Mesendoderm (in vitro differentiated cells): Measurements from ENCODE around the gene MLNR. TPM values are rescaled to one million over a fixed set of nuclear protein-coding genes. Genes with fewer than 3 reads are reported as not detected.

Experiments
- DNase-seq: peaks from one replicate; pipeline ENCODE4 v3.0.0; 2013
- H2AK5ac ChIP-seq: 2 replicates; pipeline ENCODE4 v1.6.1; 2013; ENCODE audit warnings: low read length, inconsistent platforms
- H2BK120ac ChIP-seq: 2 replicates; pipeline ENCODE4 v1.6.1; 2013; ENCODE audit warnings: low read depth, mild to moderate bottlenecking, low read length, moderate library complexity, mixed read lengths
- H2BK15ac ChIP-seq: replicated peaks from 2 replicates; pipeline ENCODE4 v1.6.1; 2013; ENCODE audit warnings: low read depth, mild to moderate bottlenecking, moderate library complexity
- H2BK5ac ChIP-seq: 2 replicates; pipeline ENCODE4 v1.6.1; 2013; ENCODE audit warnings: low read length, inconsistent platforms
- H3K18ac ChIP-seq: 2 replicates; pipeline ENCODE4 v1.6.1; 2013; ENCODE audit warnings: mild to moderate bottlenecking, low read length, mixed read lengths
- H3K23ac ChIP-seq: one replicate; pipeline ENCODE4 v1.6.1; 2013; ENCODE audit warnings: low read length
- H3K27ac ChIP-seq: 2 replicates; pipeline ENCODE4 v1.5.1; 2013; ENCODE audit warnings: low read depth, mild to moderate bottlenecking, inconsistent platforms, low read length, moderate library complexity
- H3K27me3 ChIP-seq: 2 replicates; pipeline ENCODE4 v1.6.1; 2013; ENCODE audit warnings: low read length, control low read depth, mild to moderate bottlenecking, inconsistent platforms; ENCODE audit not compliant: insufficient read depth, poor library complexity
- H3K36me3 ChIP-seq: 2 replicates; pipeline ENCODE4 v1.6.1; 2013; ENCODE audit warnings: low read length, inconsistent platforms; ENCODE audit not compliant: control insufficient read depth, insufficient read depth
- H3K4ac ChIP-seq: one replicate; pipeline ENCODE4 v1.6.1; 2013; ENCODE audit warnings: low read depth, mild to moderate bottlenecking, low read length, moderate library complexity
- H3K4me1 ChIP-seq: 2 replicates; pipeline ENCODE4 v1.6.1; 2013; ENCODE audit warnings: low read depth, low read length, inconsistent platforms; ENCODE audit not compliant: control insufficient read depth
- H3K4me2 ChIP-seq: 2 replicates; pipeline ENCODE4 v1.6.1; 2013; ENCODE audit warnings: low read length
- H3K4me3 ChIP-seq: 2 replicates; pipeline ENCODE4 v1.5.1; 2013; ENCODE audit warnings: mild to moderate bottlenecking, low read length
- H3K56ac ChIP-seq: one replicate; pipeline ENCODE4 v1.6.1; 2013; ENCODE audit warnings: low read length
- H3K79me1 ChIP-seq: 2 replicates; pipeline ENCODE4 v1.6.1; 2013; ENCODE audit warnings: low read length, inconsistent platforms
- H3K79me2 ChIP-seq: 2 replicates; pipeline ENCODE4 v1.6.1; 2013; ENCODE audit warnings: mild to moderate bottlenecking, low read length; ENCODE audit not compliant: control insufficient read depth, insufficient read depth
- H3K9ac ChIP-seq: 2 replicates; pipeline ENCODE4 v1.6.1; 2013; ENCODE audit warnings: low read length, inconsistent platforms
- H4K5ac ChIP-seq: one replicate; pipeline ENCODE4 v1.6.1; 2013; ENCODE audit warnings: low read length
- H4K8ac ChIP-seq: one replicate; pipeline ENCODE4 v1.6.1; 2013; ENCODE audit warnings: low read depth, mild to moderate bottlenecking, control low read depth, low read length, moderate library complexity
- WGBS: extraction: QIAGEN DNeasy Blood & Tissue Kit; methylation state at CpG from one replicate; pipeline ENCODE4 v1.1.7; 2013; ENCODE audit warnings: low lambda C conversion rate, missing lambda C conversion rate; ENCODE audit not compliant: insufficient coverage; ENCODE audit errors: extremely low coverage; 5-methylcytosine and 5-hydroxymethylcytosine counted together
- small RNA-seq: library from polyadenylated mRNA; stranded (forward); fragments of <200 nt; extraction: miRNeasy Mini kit (QIAGEN cat#:217004); gene quantifications from one replicate; pipeline ENCODE3, GENCODE V24; 2013; ENCODE audit not compliant: insufficient read depth

Gene MLNR

GRCh38 chr13:49271264-49271663 lies 51.1 kb downstream of the MLNR start:
- Histone ChIP-seq H3K4ac (no peak overlapping the region), H3K9ac (no peak overlapping the region), H3K56ac (no peak overlapping the region)

More at GRCh38 chr13:49271264-49271663, 51.1 kb downstream of the MLNR start:
- no peaks in the 10 kb centered on the region for H3K79me1 ChIP-seq
- no peak overlapping the region for H3K23ac ChIP-seq
- no CpG with 5 or more reads among the region's 1 CpG for WGBS
- H3K27me3 ChIP-seq: no peaks in the 10 kb centered on the region
- no peak overlapping the region for H3K27ac ChIP-seq
- no peak overlapping the region for H2BK5ac ChIP-seq
- no peaks in the 10 kb centered on the region for H3K79me2 ChIP-seq
- no peaks in the 10 kb centered on the region for H3K4me1 ChIP-seq
- no peak overlapping the region for H2AK5ac ChIP-seq
- H2BK120ac ChIP-seq: no peak overlapping the region
- no peak overlapping the region for H4K8ac ChIP-seq
- no peak overlapping the region for H2BK15ac ChIP-seq
- peak; percentile 5 for DNase-seq
- no peak overlapping the region for H4K5ac ChIP-seq
- H3K36me3 ChIP-seq: no peaks in the 10 kb centered on the region
- no peak overlapping the region for H3K18ac ChIP-seq
- H3K4me2 ChIP-seq: no peak overlapping the region
- H3K4me3 ChIP-seq: no peak overlapping the region

Small RNA genes within 50 kb of the gene (small RNA-seq; reads per million reads assigned to genes)
- not detected for gene COX7CP1
